K562 (cell line): ENCODE measurements around the gene CHRM4. TPM values are rescaled to one million over a fixed set of nuclear protein-coding genes. Genes with fewer than 3 reads are reported as not detected.

Experiments used
- ATAC-seq: fragments of 200-7000 bp; cut with Tn5 transposase; 3 replicates; pipeline ENCODE4 v1.9.1; 2020; ENCODE audit warnings: moderate library complexity
- BruUV-seq: library from RNA; stranded (reverse); fragments of 400-500 nt; replicated peaks from 2 replicates; lab custom pipeline; 2021; lab: Mats Ljungman, UMichigan
- CTCF ChIA-PET: fragments of 300-600 bp; formaldehyde crosslinking; extraction: SDS; loops from one replicate; lab custom pipeline; 2021; ENCODE audit warnings: low intra/inter-chr PET ratio; lab: Yijun Ruan, JAX
- POLR2A ChIA-PET: fragments of 300-600, 350-650 bp; sonication (Branson Sonifier 250); formaldehyde crosslinking; extraction: SDS; loops from one replicate; lab custom pipeline; 2021; ENCODE audit warnings: antibody characterized with exemption, inconsistent platforms; lab: Yijun Ruan, JAX
- DNase-seq, 4 experiments: peaks; one replicate each; pipeline versions ENCODE4 v3.0.0 to v3.0.0-alpha.2; 2011 to 2018; ENCODE audit warnings: low spot score in 3 of 4, mixed read lengths in 3 of 4; ENCODE audit errors: extremely low read depth in 1 of 4
- FAIRE-seq: peaks from 2 replicates; lab custom pipeline; 2011; peaks lifted over from hg19 to GRCh38; lab: Jason Lieb, UNC
- H2AFZ ChIP-seq: 2 replicates; pipeline ENCODE4 v1.6.0; 2011; ENCODE audit warnings: low read depth, low read length, control low read depth, inconsistent platforms
- H3K27ac ChIP-seq: fragments of 200-600 bp; 3 replicates; pipeline ENCODE4 v1.8.0; 2011; ENCODE audit warnings: low read depth, mild to moderate bottlenecking, control low read depth, inconsistent platforms, low read length, moderate library complexity, mixed read lengths; ENCODE audit errors: extremely low read depth
- H3K27me3 ChIP-seq, 2 experiments: fragments of 300-600 bp in 1 of 2; 2 replicates in 1 of 2; 3 replicates in 1 of 2; pipeline versions ENCODE4 v1.6.0 to v1.8.0; 2011; ENCODE audit warnings: inconsistent platforms in 2 of 2, low read length in 2 of 2, mild to moderate bottlenecking in 1 of 2, mixed read lengths in 1 of 2, moderate library complexity in 1 of 2; ENCODE audit not compliant: control insufficient read depth in 2 of 2, insufficient read depth in 2 of 2
- H3K36me3 ChIP-seq: fragments of 300-600 bp; 3 replicates; pipeline ENCODE4 v1.8.0; 2011; ENCODE audit warnings: mild to moderate bottlenecking, low read length, inconsistent platforms; ENCODE audit not compliant: control insufficient read depth, insufficient read depth
- H3K4me1 ChIP-seq, 2 experiments: fragments of 200-600 bp in 1 of 2; replicated peaks in 1 of 2; 2 replicates in 1 of 2; 3 replicates in 1 of 2; pipeline versions ENCODE4 v1.5.1 to v1.8.0; 2011; ENCODE audit warnings: inconsistent platforms in 2 of 2, low read length in 2 of 2, mild to moderate bottlenecking in 1 of 2, mixed read lengths in 1 of 2, moderate library complexity in 1 of 2; ENCODE audit not compliant: control insufficient read depth in 2 of 2, insufficient read depth in 2 of 2
- H3K4me2 ChIP-seq: 2 replicates; pipeline ENCODE4 v1.6.1; 2011; ENCODE audit warnings: low read length, control low read depth, inconsistent platforms, mixed read lengths; ENCODE audit not compliant: insufficient read depth
- H3K4me3 ChIP-seq: fragments of 200-600 bp; sonication (generic), shearing (Covaris generic); 2 replicates; pipeline ENCODE4 v1.5.1; 2016; ENCODE audit warnings: control low read depth, inconsistent platforms
- H3K79me2 ChIP-seq: fragments of 200-600 bp; 3 replicates; pipeline ENCODE4 v1.8.0; 2011; ENCODE audit warnings: low read length, inconsistent platforms; ENCODE audit not compliant: control insufficient read depth, insufficient read depth
- H3K9ac ChIP-seq, 2 experiments: 2 replicates each; pipeline versions ENCODE4 v1.6.0 to v1.6.1; 2011; ENCODE audit warnings: low read depth in 2 of 2, low read length in 2 of 2, control low read depth in 1 of 2, inconsistent platforms in 1 of 2, mild to moderate bottlenecking in 1 of 2, mixed read lengths in 1 of 2; ENCODE audit not compliant: insufficient read depth in 1 of 2
- H3K9me1 ChIP-seq: one replicate; pipeline ENCODE4 v1.6.0; 2011; ENCODE audit warnings: inconsistent platforms, mild to moderate bottlenecking, low read length, moderate library complexity; ENCODE audit not compliant: control insufficient read depth, insufficient read depth
- H3K9me3 ChIP-seq: replicated peaks from 2 replicates; pipeline ENCODE4 v1.5.1; 2011; ENCODE audit warnings: low read depth, low read length, inconsistent platforms; ENCODE audit not compliant: control insufficient read depth, insufficient read depth
- H4K20me1 ChIP-seq: replicated peaks from 2 replicates; pipeline ENCODE4 v1.6.1; 2011; ENCODE audit warnings: low read length, inconsistent platforms, mixed read lengths; ENCODE audit not compliant: control insufficient read depth, insufficient read depth
- E2F3 ChIP-seq: fragments of 250-450 bp; sonication (Bioruptor Pico); IDR thresholded peaks from 2 replicates; pipeline ENCODE4 v1.4.0; 2020; ENCODE audit warnings: mild to moderate bottlenecking
- HDAC3 ChIP-seq: fragments of 450-650 bp; IDR thresholded peaks from 2 replicates; pipeline ENCODE4 v1.6.1; 2018; ENCODE audit warnings: borderline replicate concordance, mild to moderate bottlenecking, moderate library complexity; ENCODE audit not compliant: partially characterized antibody
- JUNB ChIP-seq: fragments of 450-650 bp; formaldehyde crosslinking; conservative IDR thresholded peaks from 2 replicates; pipeline ENCODE4 v1.4.0; 2020; ENCODE audit warnings: mild to moderate bottlenecking
- MAFK ChIP-seq: IDR thresholded peaks from 2 replicates; pipeline ENCODE4 v1.6.1; 2011; ENCODE audit warnings: low read length, improper control_type of control experiment
- MED1 ChIP-seq: sonication (generic); formaldehyde crosslinking; IDR thresholded peaks from 2 replicates; pipeline ENCODE4 v1.8.1; 2023; ENCODE audit warnings: missing genetic modification reagents, borderline replicate concordance
- MXI1 ChIP-seq: IDR thresholded peaks from 2 replicates; pipeline ENCODE4 v1.6.1; 2011; ENCODE audit warnings: low read depth, mild to moderate bottlenecking, improper control_type of control experiment, low read length
- NFIC ChIP-seq: fragments of 450-650 bp; IDR thresholded peaks from 2 replicates; pipeline ENCODE4 v1.6.1; 2017; ENCODE audit warnings: mild to moderate bottlenecking, inconsistent platforms
- PTBP1 ChIP-seq: fragments of 200-400 bp; formaldehyde crosslinking; IDR thresholded peaks from 2 replicates; pipeline ENCODE4 v1.6.1; 2017; ENCODE audit warnings: low read depth, low read length
- TARDBP ChIP-seq: fragments of 450-650 bp; IDR thresholded peaks from 2 replicates; pipeline ENCODE4 v1.6.1; 2016
- TRIM28 ChIP-seq: fragments of 450-650 bp; IDR thresholded peaks from 2 replicates; pipeline ENCODE4 v1.6.1; 2017
- U2AF2 ChIP-seq: fragments of 200-400 bp; formaldehyde crosslinking; optimal IDR thresholded peaks from 2 replicates; pipeline ENCODE3; 2017; ENCODE audit warnings: low read depth, mild to moderate bottlenecking, low read length
- ZNF121 ChIP-seq: sonication (generic); formaldehyde crosslinking; conservative IDR thresholded peaks from 2 replicates; pipeline ENCODE4 v1.8.0; 2022; ENCODE audit warnings: missing genetic modification reagents
- ZNF311 ChIP-seq: fragments of 250-450 bp; sonication (Bioruptor Pico); IDR thresholded peaks from 2 replicates; pipeline ENCODE4 v1.4.0; 2020; ENCODE audit warnings: mild to moderate bottlenecking, moderate library complexity
- ZNF707 ChIP-seq: fragments of 250-450 bp; sonication (Bioruptor Pico); conservative IDR thresholded peaks from 2 replicates; pipeline ENCODE4 v1.8.0; 2022; ENCODE audit warnings: inconsistent platforms, mild to moderate bottlenecking, moderate library complexity
- ZNF764 ChIP-seq: fragments of 250-450 bp; sonication (Bioruptor Pico); IDR thresholded peaks from 2 replicates; pipeline ENCODE4 v1.4.0; 2020; ENCODE audit warnings: low read depth, mild to moderate bottlenecking, moderate library complexity
- WGBS: fragments of 100-300 bp; shearing (Covaris generic); methylation state at CpG from one replicate; pipeline ENCODE4 v1.1.6; 2016; ENCODE audit warnings: low coverage, mixed read lengths; ENCODE audit not compliant: insufficient coverage; ENCODE audit errors: missing lambda C conversion rate; 5-methylcytosine and 5-hydroxymethylcytosine counted together
- in situ Hi-C: fragments of 300-500 bp; cut with MboI; formaldehyde crosslinking; loops from 4 replicates; pipeline ENCODE4 v1.15.0; 2018; ENCODE audit warnings: inconsistent platforms, mixed read lengths
- intact Hi-C: fragments of 100-400 bp; cut with micrococcal nuclease; formaldehyde crosslinking; loops from 2 replicates; pipeline ENCODE4 v1.14.2; 2022
- polyA plus RNA-seq, 8 experiments: library from polyadenylated mRNA; depleted of rRNA in 4 of 8; stranded (reverse) in 5 of 8; unstranded in 3 of 8; fragments of >200 nt; fragmentation: Nextera tagmentation in 2 of 8; fragmentation: Illumina TruSeq in 1 of 8; extraction: Ambion mirVana in 2 of 8; extraction: Trizol in 1 of 8; gene quantifications; 2 replicates each; pipeline versions ENCODE4 v1.2.1 to v1.2.3, GENCODE V29; 2011 to 2014; ENCODE audit warnings: inconsistent platforms in 1 of 8, missing spikeins in 1 of 8
- total RNA-seq, 7 experiments: library from RNA; depleted of rRNA in 6 of 7; stranded (reverse); fragments of >200 nt in 6 of 7; fragmentation: Illumina TruSeq in 2 of 7; extraction: Trizol in 2 of 7; gene quantifications; 2 replicates each; pipeline versions ENCODE4 v1.2.1 to v1.2.3, GENCODE V29; 2011 to 2021; ENCODE audit warnings: low replicate concordance in 1 of 7
- TF ChIP-seq, protein P1 (sequence below): fragments of 450-650 bp; IDR thresholded peaks from 2 replicates; pipeline ENCODE4 v1.6.1; 2018; ENCODE audit warnings: mild to moderate bottlenecking, low read depth; ENCODE audit not compliant: partially characterized antibody

CHRM4 gene
- total and polyA plus RNA-seq, 9 of the 15 experiments (the other 6 are each of a cell fraction or from before 2014, with no cell fraction given): 0.22 to 1.3 (median 0.40) TPM; not detected in 2

DNA sequence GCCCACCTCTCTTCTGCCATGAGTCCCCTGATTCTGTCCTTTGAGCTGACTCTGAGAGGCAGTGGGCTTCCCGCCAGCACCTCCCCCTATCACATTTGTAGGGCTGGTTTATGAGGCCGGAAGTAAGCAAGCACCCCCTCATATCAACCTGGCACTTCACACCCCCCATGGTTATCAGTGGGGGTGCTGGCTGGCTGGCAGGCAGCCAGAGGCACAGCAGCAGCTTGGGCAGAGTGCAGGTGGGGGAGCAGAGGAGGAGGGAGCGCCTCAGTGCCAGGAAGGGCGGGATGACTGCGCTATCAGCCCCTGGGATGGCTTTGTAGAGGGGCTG, 22.9 kb upstream of the CHRM4 start:
- Histone ChIP-seq H3K79me2 (no peaks in the 10 kb centered on the region), H3K4me3 (no peak overlapping the region), H4K20me1 (no peaks in the 10 kb centered on the region; the same call in none of the 2 replicates), H3K36me3 (peaks cover 65% of the 10 kb centered on the region; the same call in 2 of the 3 replicates), H3K4me1 (peaks cover 0 to 4% of the 10 kb centered on the region in 2 experiments; a peak in 1 of 5 replicates), H3K27me3 (no peaks in the 10 kb centered on the region), H3K9ac (no peak overlapping the region), H3K27ac (no peak overlapping the region), H3K4me2 (no peak overlapping the region), H2AFZ (no peak overlapping the region), H3K9me1 (no peaks in the 10 kb centered on the region), H3K9me3 (no peaks in the 10 kb centered on the region)
- FAIRE-seq: no peak
- intact Hi-C loops (loop anchor here (5.0 kb wide), 1 partner anchor 123 kb away; no protein-coding TSS in a partner anchor), in situ Hi-C loops (no loop called here)
- ATAC-seq: no peak
- ChIA-PET POLR2A (interaction anchor here (0.6 to 1.2 kb wide), 4 partner anchors 17 to 223 kb away, joined by 3 to 4 read pairs (median 3); no protein-coding TSS in a partner anchor), CTCF (no interaction called here)
- TF ChIP-seq PTBP1: no peak
- peak; percentile 50; the same call in 1 of the 2 replicates for TF ChIP-seq NFIC
- 95% methylated on average over 5 of the region's 5 CpGs for WGBS
- no TSS peak for BruUV-seq
- no peak for DNase-seq

DNA sequence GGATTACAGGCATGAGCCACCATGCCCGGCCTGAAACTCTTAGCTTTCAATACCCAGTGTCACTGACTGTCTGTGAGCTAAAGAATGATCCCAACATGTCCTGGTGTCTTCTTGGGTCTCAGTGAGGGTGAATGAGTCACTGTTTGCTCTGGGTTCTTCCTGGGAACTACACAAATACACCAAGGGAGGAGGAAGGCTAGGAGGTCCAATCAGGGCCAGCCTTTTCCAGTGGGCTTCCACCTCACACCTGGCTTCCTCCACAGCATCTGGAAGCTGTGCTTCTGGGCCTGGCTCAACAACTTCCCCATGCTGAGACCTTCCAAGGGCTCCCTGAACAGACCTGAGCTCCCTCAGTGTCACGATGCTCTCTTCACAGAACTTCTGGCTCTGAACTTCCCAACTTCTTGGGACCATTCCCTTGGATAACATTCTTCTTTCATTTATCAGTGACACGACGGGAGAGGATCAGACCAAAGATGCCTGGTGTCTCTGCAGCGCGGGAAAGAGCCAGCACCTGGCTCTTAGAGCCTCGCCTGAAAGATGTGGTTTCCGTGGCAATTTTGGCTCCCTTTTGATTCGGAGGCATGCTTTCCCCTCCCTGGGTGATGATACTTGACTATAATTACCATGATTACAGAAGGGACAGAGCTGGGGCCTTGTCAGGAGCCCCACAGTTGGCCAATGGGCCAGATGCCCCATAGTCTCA, 22.3 kb upstream of the CHRM4 start:
- POLR2A ChIA-PET: interaction anchor here (0.6 to 1.4 kb wide), 6 partner anchors 8 to 223 kb away, joined by 3 to 4 read pairs (median 3); no protein-coding TSS in a partner anchor
- Histone ChIP-seq H3K27ac (no peak overlapping the region), H3K4me2 (no peak overlapping the region)
- TF ChIP-seq, protein P1, sequence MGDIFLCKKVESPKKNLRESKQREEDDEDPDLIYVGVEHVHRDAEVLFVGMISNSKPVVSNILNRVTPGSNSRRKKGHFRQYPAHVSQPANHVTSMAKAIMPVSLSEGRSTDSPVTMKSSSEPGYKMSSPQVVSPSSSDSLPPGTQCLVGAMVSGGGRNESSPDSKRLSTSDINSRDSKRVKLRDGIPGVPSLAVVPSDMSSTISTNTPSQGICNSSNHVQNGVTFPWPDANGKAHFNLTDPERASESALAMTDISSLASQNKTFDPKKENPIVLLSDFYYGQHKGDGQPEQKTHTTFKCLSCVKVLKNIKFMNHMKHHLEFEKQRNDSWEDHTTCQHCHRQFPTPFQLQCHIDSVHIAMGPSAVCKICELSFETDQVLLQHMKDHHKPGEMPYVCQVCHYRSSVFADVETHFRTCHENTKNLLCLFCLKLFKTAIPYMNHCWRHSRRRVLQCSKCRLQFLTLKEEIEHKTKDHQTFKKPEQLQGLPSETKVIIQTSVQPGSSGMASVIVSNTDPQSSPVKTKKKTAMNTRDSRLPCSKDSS: no peak
- TF ChIP-seq MAFK: no peak
- TF ChIP-seq TARDBP: no peak
- TF ChIP-seq MED1: no peak
- TF ChIP-seq ZNF764 (CRISPR knock-in tag): no peak
- no peak for TF ChIP-seq MXI1
- no peak for TF ChIP-seq JUNB (CRISPR knock-in tag)
- TF ChIP-seq E2F3 (CRISPR knock-in tag): no peak
- no peak for TF ChIP-seq U2AF2
- no peak for TF ChIP-seq ZNF707 (CRISPR knock-in tag)
- no peak for TF ChIP-seq TRIM28
- TF ChIP-seq HDAC3: no peak
- TF ChIP-seq ZNF311 (CRISPR knock-in tag): no peak
- no peak for TF ChIP-seq ZNF121 (CRISPR knock-in tag)

More for the DNA sequence above, 22.3 kb upstream of the CHRM4 start:
- no TSS peak for BruUV-seq
- Histone ChIP-seq H3K36me3 (peaks cover 64% of the 10 kb centered on the region; the same call in 2 of the 3 replicates), H3K27me3 (no peaks in the 10 kb centered on the region), H3K4me3 (no peak overlapping the region), H3K9ac (no peak overlapping the region), H4K20me1 (no peaks in the 10 kb centered on the region; the same call in none of the 2 replicates), H2AFZ (no peak overlapping the region), H3K9me1 (no peaks in the 10 kb centered on the region), H3K79me2 (no peaks in the 10 kb centered on the region), H3K9me3 (no peaks in the 10 kb centered on the region), H3K4me1 (peaks cover 0 to 4% of the 10 kb centered on the region in 2 experiments; a peak in 1 of 5 replicates)
- ATAC-seq: no peak
- in situ Hi-C loops: no loop called here
- no peak for DNase-seq
- WGBS: 90% methylated on average over 9 of the region's 9 CpGs
- intact Hi-C loops: loop anchor here (5.0 kb wide), 1 partner anchor 123 kb away; no protein-coding TSS in a partner anchor
- CTCF ChIA-PET: no interaction called here
- FAIRE-seq: no peak
